Measurements from ENCODE around the gene ZNF747. TPM values are rescaled to one million over a fixed set of nuclear protein-coding genes. Genes with fewer than 3 reads are reported as not detected.
A peak's percentile ranks its signal among the peaks of the same experiment; 100 is the strongest.

ZNF747 gene
- polyA plus RNA-seq (ENCODE audit: insufficient read length in 4 of 4) = 10 to 100 TPM; 10.1 to 11.8 (median 11.1) TPM

DNA sequence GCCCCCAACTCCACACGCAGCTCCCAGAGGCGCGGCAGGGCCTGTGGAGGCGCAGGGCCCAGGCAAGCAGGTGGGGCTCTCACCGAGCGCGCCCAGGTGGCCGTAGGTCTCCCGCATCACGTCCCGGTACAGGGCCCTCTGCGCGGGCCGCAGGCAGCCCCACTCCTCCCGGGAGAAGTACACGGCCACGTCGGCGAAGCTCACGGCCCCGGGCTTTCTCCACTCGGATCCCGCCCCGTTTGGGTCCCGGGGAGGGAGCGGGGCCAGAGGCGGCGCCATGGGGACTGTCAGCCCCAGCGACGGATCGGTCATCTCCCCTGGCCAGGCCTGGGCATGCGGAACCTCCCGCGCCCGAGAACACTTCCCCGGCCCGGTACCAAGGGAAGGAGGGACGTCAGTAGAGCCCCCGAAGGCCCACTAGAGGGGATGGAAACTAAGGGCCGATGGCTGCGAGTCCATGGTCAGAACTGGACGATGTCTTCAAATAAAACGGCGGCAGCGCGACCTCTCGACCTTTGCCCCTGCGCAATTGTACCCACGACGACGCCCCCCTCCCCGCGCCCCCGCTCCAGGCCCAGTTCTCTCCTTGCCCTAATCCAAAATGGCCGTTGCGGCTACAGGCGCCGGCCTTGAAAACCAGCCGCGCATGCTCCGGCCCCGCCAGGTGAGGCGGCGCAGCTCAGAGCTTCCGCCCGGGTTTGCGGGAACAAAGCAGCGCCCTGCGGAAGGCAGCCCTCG is at the start of gene ZNF747:
ZNF747 (minus strand) TSS at position 491 of the 738 bp plus-strand sequence; CDS start at position 312, 179 bp downstream.
- peak; percentile 86 to 92 (median 89) for DNase-seq (ENCODE audit: low read depth in 4 of 4, low spot score in 3 of 4)

DNA sequence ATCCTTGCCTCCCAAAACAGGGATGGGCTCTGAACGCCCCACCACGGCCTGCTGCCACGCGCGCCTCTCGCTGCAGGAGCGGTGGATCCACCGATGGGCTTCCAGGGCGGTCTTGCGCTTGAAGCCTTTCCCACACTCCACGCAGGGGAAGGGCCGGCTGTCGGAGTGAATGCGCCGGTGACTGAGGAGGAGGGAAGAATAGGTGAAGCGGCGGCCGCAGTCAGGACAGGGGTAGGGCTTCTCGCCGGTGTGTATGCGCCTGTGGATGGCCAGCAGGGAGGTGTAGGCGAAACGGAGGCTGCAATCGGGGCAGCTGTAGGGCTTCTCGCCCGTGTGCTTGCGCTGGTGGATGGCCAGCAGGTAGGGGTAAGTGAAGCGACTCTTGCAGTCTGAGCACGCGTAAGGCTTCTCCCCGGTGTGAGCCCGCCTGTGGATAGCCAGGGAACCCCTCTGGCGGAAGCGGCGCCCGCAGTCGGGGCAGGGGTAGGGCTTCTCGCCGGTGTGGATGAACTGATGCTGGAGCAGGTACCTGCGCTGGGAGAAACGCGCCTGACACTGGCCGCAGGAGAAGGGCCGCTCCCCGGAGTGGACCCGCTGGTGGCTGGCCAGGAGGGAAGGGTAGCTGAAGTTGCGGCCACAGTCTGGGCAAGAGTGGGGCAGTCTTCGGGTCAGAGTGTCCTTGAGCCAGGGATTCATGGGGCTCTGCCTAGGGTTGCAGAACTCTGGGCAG is 48.1 kb upstream of the ZNF747 start:
- DNase-seq (ENCODE audit: low read depth in 4 of 4, low spot score in 3 of 4) = no peak

DNA sequence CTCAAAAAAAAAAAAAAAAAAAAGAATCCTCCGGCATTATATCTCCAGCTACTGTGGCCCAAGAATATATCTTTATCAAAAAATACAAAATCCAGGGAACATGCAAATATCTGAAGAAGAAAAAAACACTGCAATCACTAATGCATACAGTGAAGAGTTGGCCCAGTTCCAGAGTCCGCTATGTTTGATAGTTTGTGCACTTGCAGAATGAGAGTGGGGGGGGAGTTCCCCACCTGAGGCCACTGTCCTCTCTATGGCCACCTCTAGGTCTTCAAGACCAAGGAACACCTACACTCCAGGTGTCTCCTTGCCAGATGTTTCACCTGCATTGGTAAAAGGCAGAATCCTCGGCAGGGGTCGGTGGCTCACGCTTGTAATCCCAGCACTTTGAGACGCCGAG is 46.8 kb upstream of the ZNF747 start:
- DNase-seq (ENCODE audit: low read depth in 4 of 4, low spot score in 3 of 4) = no peak

DNA sequence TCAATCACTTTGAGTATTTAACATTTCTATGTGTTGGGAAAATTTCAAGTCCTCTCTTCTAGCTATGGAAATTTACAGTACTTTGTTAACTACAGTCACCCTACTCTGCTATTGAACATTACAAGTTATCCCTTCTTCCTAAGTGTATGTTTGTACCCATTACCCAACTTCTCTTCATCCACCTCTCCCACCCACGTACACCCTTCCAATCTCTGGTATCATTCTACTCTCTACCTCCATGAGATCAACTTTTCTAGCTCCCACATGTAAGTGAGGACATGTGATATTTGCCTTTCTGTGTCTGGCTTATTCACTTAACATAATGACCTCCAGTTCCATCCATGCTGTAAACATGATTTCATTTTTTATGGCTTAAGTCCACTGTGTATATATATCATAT is 40.0 kb upstream of the ZNF747 start:
- no peak for DNase-seq (ENCODE audit: low read depth in 4 of 4, low spot score in 3 of 4)

DNA sequence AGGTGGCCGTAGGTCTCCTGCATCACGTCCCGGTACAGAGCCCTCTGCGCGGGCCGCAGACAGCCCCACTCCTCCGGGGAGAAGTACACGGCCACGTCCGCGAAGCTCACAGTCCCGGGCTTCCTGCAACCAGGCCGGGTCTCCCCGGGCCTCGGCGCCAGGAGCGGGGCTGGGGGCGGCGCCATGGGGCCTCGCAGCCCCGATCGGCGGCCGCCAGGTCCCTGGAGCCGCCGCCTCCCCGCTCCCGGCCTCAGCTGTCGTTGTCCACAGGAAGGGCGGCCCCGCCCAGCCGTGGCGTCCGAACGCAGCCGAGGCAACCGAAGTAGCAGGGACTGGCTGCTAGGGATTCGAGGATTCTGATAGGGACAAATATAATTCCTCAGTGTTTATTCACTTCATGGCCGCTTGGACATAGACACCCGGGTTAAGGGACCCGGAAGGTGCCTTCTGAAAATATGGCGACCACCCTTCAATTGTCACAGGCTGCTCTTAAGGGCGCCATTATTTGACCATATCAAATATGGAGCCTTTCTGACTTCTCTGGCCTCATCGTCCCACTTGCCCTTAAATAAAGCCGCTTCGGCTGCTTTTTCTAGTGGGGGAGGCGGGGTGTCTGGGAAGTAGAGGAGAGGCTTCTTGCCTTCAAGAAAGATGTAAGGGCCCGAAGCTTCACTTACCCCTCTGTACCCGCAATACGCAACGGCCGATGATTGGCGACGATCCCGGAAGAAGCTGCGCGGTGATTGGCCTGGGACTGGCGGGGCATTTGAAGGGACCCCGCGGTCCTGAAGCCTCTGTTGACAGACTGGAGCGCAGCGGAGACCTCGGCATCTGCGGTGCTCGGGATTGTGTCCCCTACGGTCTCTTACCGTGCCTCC is 37.0 kb upstream of the ZNF747 start, which contains the start of gene ZNF688:
ZNF688 (minus strand) TSS at position 270 of the 878 bp plus-strand sequence; CDS start at position 185, 85 bp downstream.
- DNase-seq (ENCODE audit: low read depth in 4 of 4, low spot score in 3 of 4) = peak; percentile 89 to 97 (median 94)

DNA sequence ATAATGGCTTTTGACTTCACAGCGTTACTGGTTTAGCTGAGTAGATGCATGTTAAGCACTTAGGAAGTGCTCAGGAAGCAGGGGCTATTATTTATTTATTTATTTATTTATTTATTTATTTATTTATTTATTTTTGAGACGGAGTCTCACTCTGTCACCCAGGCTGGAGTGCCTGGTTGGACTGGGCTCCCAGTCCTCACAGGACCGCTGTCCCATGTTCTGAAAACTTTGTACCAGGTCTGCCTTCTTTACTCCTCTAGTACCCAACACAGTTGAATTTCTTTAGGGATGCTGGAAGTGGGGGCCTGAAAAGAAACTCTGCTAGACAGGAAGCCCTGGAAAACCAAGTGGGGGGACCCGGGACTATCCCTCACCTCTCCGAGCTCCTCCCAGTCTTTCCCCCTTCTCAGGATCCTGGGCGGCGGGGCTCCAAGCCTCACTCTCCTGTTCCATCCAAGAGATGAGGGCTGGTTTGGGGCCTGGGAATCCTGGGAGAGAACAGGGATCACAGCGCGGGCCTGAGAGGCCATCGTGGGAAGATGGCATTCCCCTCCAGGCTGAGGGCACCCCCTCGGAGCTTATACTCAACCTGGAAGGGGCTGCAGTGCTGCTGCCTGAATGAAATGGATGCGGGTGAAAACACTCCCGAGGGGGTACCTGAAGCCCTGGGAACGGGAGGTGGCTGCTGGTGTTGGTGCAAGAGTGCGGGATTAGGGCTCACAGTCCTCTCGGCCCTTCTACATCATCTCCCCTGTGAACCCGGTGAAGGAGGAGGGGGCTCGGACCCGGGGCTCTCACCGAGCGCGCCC is 36.2 kb upstream of the ZNF747 start:
- peak in 1 of 4 donors; percentile 12 for DNase-seq (ENCODE audit: low read depth in 4 of 4, low spot score in 3 of 4)

DNA sequence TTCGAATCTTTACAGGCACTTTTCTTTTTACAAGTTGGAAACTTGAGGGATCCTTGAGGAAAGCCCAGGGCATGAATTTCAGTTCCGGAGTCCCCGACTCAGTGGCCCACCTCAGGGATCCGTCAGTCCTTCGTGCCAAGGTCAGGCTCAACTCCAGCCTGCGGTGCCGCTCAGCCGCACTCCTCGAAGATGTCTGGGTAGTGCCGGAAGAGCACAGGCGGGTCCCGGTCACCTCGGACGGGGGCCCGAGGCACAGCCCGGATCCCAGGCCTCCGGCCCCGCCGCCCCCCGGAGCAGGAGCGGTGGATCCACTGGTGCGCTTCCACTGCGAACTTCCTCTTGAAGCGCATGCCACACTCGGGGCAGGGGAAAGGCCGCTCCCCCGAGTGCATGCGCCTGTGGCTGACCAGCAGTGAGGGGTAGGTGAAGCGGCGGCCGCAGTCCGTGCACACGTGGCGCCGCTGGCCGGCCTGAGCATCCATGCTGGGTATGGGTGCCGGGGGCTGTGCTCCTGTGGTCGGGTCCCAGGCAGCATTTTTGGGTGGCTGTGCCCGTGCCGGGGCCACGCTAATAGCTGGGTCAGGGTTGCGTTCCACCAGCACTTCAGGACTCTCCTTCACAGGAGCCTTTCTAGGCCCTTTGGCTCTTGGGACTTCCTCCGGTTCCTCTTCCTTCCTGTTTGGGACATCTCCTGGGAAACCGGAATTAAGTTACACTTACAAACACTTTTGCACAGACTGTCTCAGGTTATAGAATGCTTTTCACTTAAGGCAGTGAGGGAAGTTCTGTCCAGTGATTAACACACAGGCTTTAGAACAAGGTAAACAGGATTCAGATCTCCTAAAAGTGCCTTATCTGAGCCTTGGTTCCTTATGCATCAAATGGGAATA is 35.3 kb upstream of the ZNF747 start:
- no peak for DNase-seq (ENCODE audit: low read depth in 4 of 4, low spot score in 3 of 4)

DNA sequence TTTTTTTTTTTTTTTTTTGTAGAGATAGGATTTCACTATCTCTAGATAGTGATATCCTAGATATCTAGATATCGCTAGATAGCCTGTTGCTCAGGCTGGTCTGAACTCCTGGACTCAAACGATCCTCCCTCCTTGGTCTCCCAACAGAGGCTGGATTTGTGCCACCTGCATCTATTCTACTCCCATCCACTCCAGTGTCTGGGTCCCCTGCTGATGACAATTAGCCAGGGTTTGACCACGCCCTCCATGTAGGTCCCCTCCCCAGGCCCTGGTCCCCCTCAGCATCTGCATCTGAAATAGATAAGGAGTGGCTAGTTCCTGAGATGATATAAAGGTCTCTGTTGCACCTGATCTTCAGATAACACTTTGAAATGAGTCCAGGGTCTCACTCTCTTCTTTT is 34.6 kb upstream of the ZNF747 start:
- no peak for DNase-seq (ENCODE audit: low read depth in 4 of 4, low spot score in 3 of 4)

DNA sequence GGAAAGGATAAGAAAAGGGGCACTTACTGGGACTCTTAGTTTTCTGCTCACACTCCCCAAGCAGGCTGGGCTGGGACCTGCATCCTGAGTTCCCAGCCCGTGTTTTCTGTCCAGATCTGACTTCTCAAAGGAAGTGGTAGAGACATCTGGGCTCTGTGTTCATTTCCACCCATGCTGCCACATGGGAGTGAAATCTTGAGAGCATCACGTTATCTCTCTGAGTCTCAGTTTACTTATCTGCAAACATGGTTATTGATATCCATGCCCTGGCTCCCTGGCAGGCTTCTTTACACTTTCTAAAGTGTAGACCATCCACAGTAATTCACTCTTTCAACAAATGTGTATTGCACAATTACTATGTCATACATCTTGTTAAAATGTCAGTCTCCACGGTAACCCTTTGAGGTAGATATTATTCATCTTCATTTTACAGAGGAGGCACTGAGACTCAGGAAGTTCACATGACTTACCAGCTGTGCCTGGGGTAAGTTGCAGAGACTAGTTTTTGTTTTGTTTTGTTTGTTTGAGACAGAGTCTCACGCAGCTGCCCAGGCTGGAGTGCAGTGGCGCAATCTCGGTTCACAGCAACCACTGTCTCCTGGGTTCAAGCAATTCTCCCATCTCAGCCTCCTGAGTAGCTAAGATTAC is 33.5 kb upstream of the ZNF747 start:
- DNase-seq (ENCODE audit: low read depth in 4 of 4, low spot score in 3 of 4) = no peak

DNA sequence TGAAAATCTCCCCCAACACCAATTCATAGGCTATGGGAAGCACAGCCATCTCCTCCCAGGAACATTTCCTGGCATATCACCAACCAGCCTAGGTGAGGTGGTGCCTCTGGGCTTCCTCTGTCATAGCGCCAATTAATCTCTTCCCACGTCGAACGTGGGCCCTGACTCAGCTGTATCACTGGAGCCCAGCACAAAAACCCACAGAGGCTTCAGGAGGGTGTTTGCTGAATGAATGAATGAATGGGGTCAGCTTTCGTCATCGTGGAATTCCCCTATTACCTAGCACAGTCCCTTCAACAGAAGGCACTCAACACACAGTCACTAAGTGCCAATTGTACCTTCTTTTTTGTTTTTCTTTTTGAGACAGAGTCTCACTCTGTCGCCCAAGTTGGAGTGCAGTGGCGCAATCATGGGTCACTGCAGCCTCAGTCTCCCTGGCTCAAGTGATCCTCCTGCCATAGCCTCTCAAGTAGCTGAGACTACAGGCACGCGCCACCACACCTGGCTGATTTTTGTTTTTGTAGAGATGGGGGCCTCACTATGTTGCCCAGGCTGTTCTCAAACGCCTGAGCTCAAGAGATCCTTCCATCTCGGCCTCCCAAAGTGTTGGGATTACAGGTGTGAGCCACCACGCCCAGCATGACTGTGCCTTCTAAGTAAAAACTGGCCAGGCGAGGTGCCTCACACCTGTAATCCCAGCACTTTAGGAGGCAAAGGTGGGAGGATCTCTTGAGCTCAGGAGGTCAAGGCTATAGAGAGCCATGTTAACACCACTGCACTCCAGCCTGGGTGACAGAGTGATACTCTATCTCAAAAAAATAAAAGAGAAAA is 32.7 kb upstream of the ZNF747 start:
- DNase-seq (ENCODE audit: low read depth in 4 of 4, low spot score in 3 of 4) = no peak

DNA sequence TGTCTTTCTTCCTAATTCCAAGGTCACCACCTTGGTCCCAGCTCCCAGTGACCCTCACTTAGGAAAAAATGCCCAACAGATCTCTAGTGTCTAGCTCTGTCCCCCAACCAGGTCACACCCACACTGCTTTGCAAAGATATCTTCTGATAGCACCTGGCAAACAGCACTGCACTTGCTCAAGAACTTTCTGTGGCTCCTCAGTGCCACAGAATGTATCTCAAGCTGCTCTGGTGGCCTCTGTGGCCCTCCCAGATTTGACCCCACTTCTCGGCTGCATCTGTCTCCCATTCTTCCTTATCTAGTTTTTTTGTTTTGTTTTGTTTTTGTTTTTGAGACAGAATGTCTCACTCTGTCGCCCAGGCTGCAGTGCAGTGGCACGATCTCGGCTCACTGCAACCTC is 31.9 kb upstream of the ZNF747 start:
- DNase-seq (ENCODE audit: low read depth in 4 of 4, low spot score in 3 of 4) = no peak

DNA sequence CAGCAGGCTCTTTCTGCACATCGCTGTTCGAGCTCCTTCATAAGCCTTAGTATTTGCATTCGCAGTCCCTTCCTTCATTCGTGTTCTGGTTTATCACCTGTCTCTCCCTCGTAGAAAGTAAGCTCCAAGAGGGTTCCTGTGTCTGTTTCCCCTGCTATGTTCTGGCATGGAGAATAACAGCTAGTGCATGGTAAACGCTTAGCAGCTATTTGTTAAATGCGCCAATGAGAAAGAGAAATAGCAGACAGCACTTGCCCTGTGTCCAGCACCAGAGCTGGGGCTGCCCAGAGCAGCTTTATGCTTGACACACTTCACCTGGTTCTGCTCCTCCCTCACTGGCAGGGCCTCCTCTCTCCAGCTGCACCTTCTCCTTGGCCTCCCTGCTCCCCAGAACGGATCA is 31.3 kb upstream of the ZNF747 start:
- DNase-seq (ENCODE audit: low read depth in 4 of 4, low spot score in 3 of 4) = no peak

DNA sequence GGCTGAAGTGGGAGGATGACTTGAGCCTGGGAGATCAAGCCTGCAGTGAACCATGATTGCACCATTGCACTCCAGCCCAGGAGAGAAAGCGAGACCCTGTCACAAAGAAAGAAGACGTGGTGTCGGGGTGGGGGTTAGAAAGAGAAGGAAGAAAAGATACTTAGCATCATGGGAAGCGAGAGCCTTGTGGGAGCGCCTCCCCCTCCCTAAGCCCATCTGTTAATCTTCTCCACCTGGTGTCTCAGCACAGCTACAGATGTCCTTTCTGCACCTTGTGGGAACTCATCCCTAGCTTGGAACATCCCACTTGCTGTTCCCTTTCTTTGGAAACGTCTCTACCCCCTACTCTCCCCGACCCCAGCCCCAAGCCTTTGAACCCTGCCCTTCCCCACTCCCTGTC is 30.9 kb upstream of the ZNF747 start:
- DNase-seq (ENCODE audit: low read depth in 4 of 4, low spot score in 3 of 4) = no peak

DNA sequence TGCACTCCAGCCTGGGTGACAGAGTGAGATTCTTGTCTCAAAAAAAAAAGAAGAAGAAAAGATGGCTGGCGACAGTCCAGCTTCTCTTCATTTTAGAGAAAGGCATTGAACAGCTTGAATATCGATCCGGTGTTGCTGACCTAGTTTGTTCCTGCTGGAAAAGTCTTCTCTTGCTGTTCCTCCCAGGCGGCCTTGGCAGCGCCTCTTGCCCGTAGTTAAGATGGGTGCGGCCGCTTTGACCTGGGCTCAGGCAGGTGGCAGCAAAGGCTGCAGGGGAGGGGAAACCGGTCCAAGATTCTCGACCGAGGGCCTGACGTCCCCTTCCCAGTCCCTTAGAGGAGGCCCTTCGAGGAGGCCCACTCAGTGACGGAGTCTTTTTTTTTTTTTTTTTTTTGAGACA is 27.4 kb upstream of the ZNF747 start:
- no peak for DNase-seq (ENCODE audit: low read depth in 4 of 4, low spot score in 3 of 4)

DNA sequence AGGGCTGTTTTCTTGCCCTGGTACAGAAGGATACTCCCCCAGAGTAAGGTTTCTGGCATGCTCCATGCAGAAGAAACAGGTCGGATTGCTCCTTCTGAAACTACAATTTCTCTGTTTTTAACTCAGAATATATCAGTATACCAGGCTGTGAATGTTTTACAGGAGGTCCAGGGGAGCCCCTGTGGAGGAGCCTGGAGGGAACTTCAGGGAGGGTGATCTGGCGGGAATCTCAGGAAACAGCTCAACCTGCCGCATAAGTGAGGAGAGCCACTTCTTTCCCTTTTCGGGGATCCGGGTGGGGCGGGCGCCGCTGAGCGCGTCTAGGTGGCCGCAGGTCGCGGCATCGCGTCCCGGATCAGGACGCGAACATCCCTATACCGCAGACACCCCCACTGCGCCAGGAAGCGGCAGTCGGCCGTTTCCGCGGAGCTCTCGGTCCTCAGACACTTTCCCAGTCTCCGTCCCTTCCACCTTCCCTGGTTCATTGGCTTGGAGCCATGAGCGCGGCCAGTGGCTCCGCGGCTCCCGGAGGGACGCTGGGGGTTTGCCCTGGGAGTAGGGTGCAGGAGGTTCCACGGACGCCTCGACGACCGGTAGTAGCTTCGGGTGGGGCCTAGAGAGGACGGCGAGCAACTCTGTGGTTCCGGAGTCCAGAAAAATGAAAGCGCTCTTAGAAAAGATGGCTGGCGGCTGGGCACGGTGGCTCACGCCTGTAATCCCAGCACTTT is 26.6 kb upstream of the ZNF747 start:
- DNase-seq (ENCODE audit: low read depth in 4 of 4, low spot score in 3 of 4) = no peak

DNA sequence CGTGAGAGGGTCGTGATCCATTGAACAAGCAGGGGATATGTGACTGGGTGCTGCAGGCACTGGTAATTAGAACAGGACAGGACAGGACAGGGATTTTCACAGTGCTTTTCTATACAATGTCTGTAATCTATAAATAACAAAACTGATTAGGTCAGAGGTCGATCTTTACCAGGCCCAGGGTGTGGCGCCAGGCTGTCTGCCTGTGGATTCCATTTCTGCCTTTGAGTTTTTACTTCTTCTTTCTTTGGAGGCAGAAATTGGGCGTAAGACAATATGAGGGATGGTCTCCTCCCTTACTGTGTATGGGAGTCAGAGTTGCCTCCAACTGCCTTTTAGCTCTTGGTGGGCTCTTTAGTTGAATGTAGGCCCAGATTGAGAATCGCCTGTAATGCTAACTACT is 25.0 kb upstream of the ZNF747 start:
- DNase-seq (ENCODE audit: low read depth in 4 of 4, low spot score in 3 of 4) = no peak

DNA sequence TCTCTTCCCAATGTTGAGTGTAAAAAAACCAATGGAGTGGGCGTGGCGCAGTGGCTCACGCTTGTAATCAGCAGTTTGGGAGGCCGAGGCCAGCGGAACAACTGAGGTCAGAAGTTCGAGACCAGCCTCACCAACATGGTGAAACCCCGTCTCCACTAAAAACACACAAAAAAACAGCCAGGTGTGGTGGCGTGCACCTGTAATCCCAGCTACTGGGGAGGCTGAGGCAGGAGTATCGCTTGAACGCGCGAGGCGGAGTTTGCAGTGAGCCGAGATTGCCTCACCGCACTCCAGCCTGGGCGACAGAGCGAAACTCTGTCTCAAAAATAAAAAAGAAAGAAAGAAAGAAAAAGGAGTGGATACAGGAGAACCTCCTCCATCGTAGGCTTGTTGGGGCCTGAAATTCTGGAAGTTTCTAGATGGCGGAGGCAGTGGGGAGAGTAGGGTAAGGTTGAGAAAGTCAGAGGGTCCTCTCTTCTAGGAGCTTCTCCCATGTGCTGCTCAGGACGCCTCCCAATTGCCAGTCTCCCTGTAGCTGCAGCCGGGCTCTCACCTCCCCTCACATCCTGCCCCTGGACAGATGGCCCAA is 24.2 kb upstream of the ZNF747 start:
- DNase-seq (ENCODE audit: low read depth in 4 of 4, low spot score in 3 of 4) = no peak

Measured in right renal pelvis (tissue), 4 donors.